Retinal pigment epithelial cell (primary cell): ENCODE results near the gene RAD23A.
A peak's percentile ranks its signal among the peaks of the same experiment; 100 is the strongest.

Experiments
- DNase-seq: peaks from one replicate; pipeline ENCODE4 v3.0.0-alpha.2; 2010; ENCODE audit warnings: low read depth
- H3K4me3 ChIP-seq: 2 replicates; pipeline ENCODE4 v1.5.1; 2011; ENCODE audit warnings: mild to moderate bottlenecking, low read length, control low read depth, moderate library complexity
- CTCF ChIP-seq: conservative IDR thresholded peaks from 2 replicates; pipeline ENCODE4 v1.5.1; 2011; ENCODE audit warnings: low read depth, low read length, control low read depth, inconsistent platforms

RAD23A gene

GRCh38 chr19:12959481-12959880 lies 13.8 kb downstream of the RAD23A start:
- H3K4me3 ChIP-seq: no peak overlapping the region
- TF ChIP-seq CTCF: no peak
- no peak for DNase-seq

- H3K4me3 ChIP-seq: peak overlapping the region; percentile 48
- TF ChIP-seq CTCF: peak; percentile 87
- DNase-seq: no peak
These were observed 19.6 kb downstream of the RAD23A start for GRCh38 chr19:12965017-12965811.

GRCh38 chr19:12965812-12966135 lies 20.1 kb downstream of the RAD23A start:
- H3K4me3 ChIP-seq: no peak overlapping the region
- TF ChIP-seq CTCF: no peak
- DNase-seq: no peak

GRCh38 chr19:12967907-12968306 lies 22.2 kb downstream of the RAD23A start:
- no peak for TF ChIP-seq CTCF
- H3K4me3 ChIP-seq: no peak overlapping the region
- no peak for DNase-seq

- no peak for DNase-seq
- no peak for TF ChIP-seq CTCF
- no peak within 1 kb of the TSS for H3K4me3 ChIP-seq
These were observed 23.8 kb downstream of the RAD23A start, which contains the start of gene DAND5 for GRCh38 chr19:12969292-12969988. Gene DAND5, plus strand, starts transcription at chr19:12969576. Its CDS starts 85 bp downstream, at chr19:12969661.

- H3K4me3 ChIP-seq: no peak overlapping the region
- no peak for TF ChIP-seq CTCF
- DNase-seq: no peak
These were observed 24.6 kb downstream of the RAD23A start for GRCh38 chr19:12970070-12970820.
